ENCODE measurements around the gene BFAR. TPM values are rescaled to one million over a fixed set of nuclear protein-coding genes. Genes with fewer than 3 reads are reported as not detected.

The BFAR gene
- total and polyA plus RNA-seq, 2 donors (not counting 3 experiments of a cell fraction or from before 2014, with no cell fraction given), result 57.3 to 73.5 TPM

GRCh38 chr16:14618566-14618965, 14.2 kb upstream of the BFAR start:
- no peaks in the 10 kb centered on the region for H3K4me1 ChIP-seq (ENCODE audit: control insufficient read depth, extremely low read depth, insufficient read depth, low read length)
- no peak overlapping the region for H3K27ac ChIP-seq (ENCODE audit: insufficient read depth, low read depth, low read length)
- DNase-seq (ENCODE audit: low read depth, low spot score), result no peak
- H3K9ac ChIP-seq (replicated peaks; ENCODE audit: extremely low read depth, insufficient read depth, low read length), result no peak overlapping the region
- no peaks in the 10 kb centered on the region for H3K9me3 ChIP-seq (replicated peaks; ENCODE audit: control insufficient read depth, insufficient read depth, low read length)
- H3K36me3 ChIP-seq (ENCODE audit: control insufficient read depth in 2 of 2, extremely low read depth in 1 of 2, insufficient read depth in 2 of 2, low read length in 2 of 2), result peaks cover 5 to 6% of the 10 kb centered on the region in 2 experiments
- TF ChIP-seq POLR2A (IDR thresholded peaks at IDR 0.05; ENCODE audit: low read depth, low read length), result no peak
- TF ChIP-seq EZH2 (IDR thresholded peaks at IDR 0.05; ENCODE audit: borderline replicate concordance, low read depth, low read length, severe bottlenecking), result no peak
- TF ChIP-seq GATA2 (IDR thresholded peaks at IDR 0.05; ENCODE audit: insufficient read depth, insufficient read length, low read depth, low read length), result no peak
- TF ChIP-seq FOS (IDR thresholded peaks at IDR 0.05; ENCODE audit: borderline replicate concordance, insufficient read depth, low read length), result no peak
- no peak for TF ChIP-seq JUN (IDR thresholded peaks at IDR 0.05; ENCODE audit: borderline replicate concordance, insufficient read depth, insufficient read length, low read depth)
- TF ChIP-seq MYC (IDR thresholded peaks at IDR 0.05; ENCODE audit: low read depth, low read length), result no peak
- TF ChIP-seq MAX (IDR thresholded peaks at IDR 0.05; ENCODE audit: insufficient read depth, insufficient read length), result no peak
- no peak for TF ChIP-seq POLR2AphosphoS5 (IDR thresholded peaks at IDR 0.05; ENCODE audit: insufficient read depth, low read depth, low read length)
- no peak for TF ChIP-seq CTCF (IDR thresholded peaks at IDR 0.05; ENCODE audit: extremely low read depth in 1 of 2, insufficient read depth in 1 of 2, low read depth in 1 of 2, low read length in 2 of 2)
- no peak for FAIRE-seq
- H3K9me1 ChIP-seq (replicated peaks; ENCODE audit: control insufficient read depth, extremely low read depth, insufficient read depth, low read length), result no peaks in the 10 kb centered on the region
- intact Hi-C loops (cut with micrococcal nuclease), result no loop called here
- no peak overlapping the region for H2AFZ ChIP-seq (ENCODE audit: low read depth, low read length)
- no peaks in the 10 kb centered on the region for H4K20me1 ChIP-seq (replicated peaks; ENCODE audit: control insufficient read depth, extremely low read depth, insufficient read depth, low read length)
- POLR2A ChIA-PET, result no interaction called here
- dilution Hi-C loops (cut with MboI; ENCODE audit: extremely low pct_ligation_motif_present, low sequenced_read_pairs), result no loop called here
- H3K4me2 ChIP-seq (ENCODE audit: insufficient read depth, low read length), result no peak overlapping the region
- no peaks in the 10 kb centered on the region for H3K27me3 ChIP-seq (ENCODE audit: control insufficient read depth in 2 of 2, insufficient read depth in 2 of 2, low read length in 2 of 2)
- no peaks in the 10 kb centered on the region for H3K79me2 ChIP-seq (ENCODE audit: control insufficient read depth, insufficient read depth, low read length)
- BruUV-seq (replicated peaks), result no TSS peak
- CTCF ChIA-PET, result no interaction called here
- H3K4me3 ChIP-seq (replicated peaks in 1 of 3; ENCODE audit: insufficient read depth in 1 of 3, low read depth in 1 of 3, low read length in 3 of 3), result no peak overlapping the region
